IPS-18a (cell line): Measurements from ENCODE around the gene RERE.

Source experiments
- H3K27ac ChIP-seq: one replicate; pipeline ENCODE4 v1.5.1; 2013; ENCODE audit warnings: low read length
- H3K27me3 ChIP-seq: one replicate; pipeline ENCODE4 v1.6.1; 2013; ENCODE audit warnings: mild to moderate bottlenecking, low read length; ENCODE audit not compliant: control insufficient read depth, insufficient read depth
- H3K36me3 ChIP-seq: one replicate; pipeline ENCODE4 v1.6.1; 2013; ENCODE audit warnings: low read depth, low read length; ENCODE audit not compliant: control insufficient read depth
- H3K4me1 ChIP-seq: one replicate; pipeline ENCODE4 v1.6.1; 2013; ENCODE audit warnings: low read depth, low read length; ENCODE audit not compliant: control insufficient read depth
- H3K4me3 ChIP-seq: one replicate; pipeline ENCODE4 v1.5.1; 2013; ENCODE audit warnings: low read length
- H3K9ac ChIP-seq: one replicate; pipeline ENCODE4 v1.6.1; 2013; ENCODE audit warnings: mild to moderate bottlenecking, low read length, moderate library complexity
- H3K9me3 ChIP-seq: one replicate; pipeline ENCODE4 v1.6.1; 2013; ENCODE audit warnings: low read depth, low read length; ENCODE audit not compliant: control insufficient read depth

Gene RERE

DNA sequence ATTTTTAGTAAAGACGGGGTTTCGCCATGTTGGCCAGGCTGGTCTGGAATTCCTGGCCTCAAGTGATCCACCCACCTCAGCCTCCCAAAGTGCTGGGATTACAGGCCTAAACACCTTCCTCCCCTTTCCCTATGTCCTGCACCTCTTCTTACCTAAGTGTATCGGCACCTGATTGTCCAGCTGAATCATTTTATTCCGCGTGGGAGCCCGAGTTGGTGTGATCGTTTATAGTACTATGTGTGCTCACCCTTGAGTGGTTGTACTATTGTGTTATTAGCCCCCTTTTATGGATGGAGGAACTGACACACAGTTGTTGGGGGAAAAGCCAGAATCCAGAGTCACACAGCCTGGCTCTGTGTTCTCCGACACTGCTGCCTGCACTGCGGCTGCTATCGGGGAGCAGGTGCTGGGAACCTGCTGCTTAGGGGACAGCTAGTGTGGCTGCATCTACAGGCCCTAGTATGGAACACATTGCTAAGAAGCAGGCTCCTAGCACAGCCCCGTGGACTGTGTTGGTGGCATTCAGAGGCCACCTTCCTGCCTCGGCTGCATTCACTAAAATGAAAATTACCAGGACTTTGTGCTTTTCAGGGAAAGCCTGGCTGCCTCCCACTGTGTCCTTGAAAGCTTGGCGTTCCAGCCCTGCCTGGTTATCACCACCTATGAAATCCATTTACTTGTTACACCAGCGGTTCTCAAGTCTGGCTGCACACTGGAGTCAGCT lies 39.4 kb upstream of the RERE start:
- no peak overlapping the region for H3K9ac ChIP-seq

DNA sequence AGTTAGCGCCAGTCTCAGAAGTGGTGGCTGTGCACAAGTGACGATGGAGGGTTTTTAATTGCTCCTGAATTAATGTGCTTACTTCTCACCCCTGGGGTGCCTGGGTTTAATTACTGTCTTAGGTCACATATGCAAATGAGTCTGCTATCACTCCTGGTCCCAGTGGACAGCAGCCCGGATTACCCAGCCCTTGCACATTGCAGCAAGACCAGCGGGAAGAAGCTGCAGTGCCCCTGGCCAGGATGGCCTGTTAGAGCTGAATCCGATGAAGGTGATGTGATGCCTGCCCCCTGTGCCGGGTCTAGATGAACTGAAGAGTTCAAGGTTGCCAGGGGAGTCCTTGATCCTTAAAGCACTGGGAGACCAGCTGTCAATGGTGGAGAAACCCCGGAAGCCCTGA lies 36.8 kb upstream of the RERE start:
- H3K27ac ChIP-seq: no peak overlapping the region

More for the DNA sequence above, 39.4 kb upstream of the RERE start:
- H3K4me1 ChIP-seq: no peaks in the 10 kb centered on the region
- no peak overlapping the region for H3K27ac ChIP-seq
- no peaks in the 10 kb centered on the region for H3K27me3 ChIP-seq
- H3K9me3 ChIP-seq: no peaks in the 10 kb centered on the region
- no peak overlapping the region for H3K4me3 ChIP-seq
- H3K36me3 ChIP-seq: peaks cover 38% of the 10 kb centered on the region

DNA sequence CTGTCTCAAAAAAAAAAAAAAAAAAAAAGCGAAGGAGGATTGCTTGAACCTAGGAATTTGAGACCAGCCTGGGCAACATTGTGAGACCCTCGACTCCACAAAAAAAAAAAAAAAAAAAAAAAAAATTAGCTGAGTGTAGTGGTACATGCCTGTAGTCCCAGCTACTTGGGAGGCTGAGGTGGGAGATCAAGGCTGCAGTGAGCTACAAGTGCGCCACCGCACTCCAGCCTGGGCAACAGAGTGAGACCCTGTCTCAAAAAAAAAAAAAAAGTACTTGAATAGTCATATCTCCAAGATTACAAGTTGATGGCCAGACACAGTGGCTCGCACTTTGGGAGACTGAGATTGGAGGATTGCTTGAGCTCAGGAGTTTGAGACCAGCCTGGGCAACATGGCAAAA lies 33.6 kb upstream of the RERE start:
- Histone ChIP-seq H3K4me3 (no peak overlapping the region), H3K9me3 (no peaks in the 10 kb centered on the region), H3K27me3 (no peaks in the 10 kb centered on the region), H3K27ac (no peak overlapping the region), H3K4me1 (peaks cover 3% of the 10 kb centered on the region), H3K9ac (no peak overlapping the region), H3K36me3 (no peaks in the 10 kb centered on the region)

More for the DNA sequence above, 36.8 kb upstream of the RERE start:
- H3K4me1 ChIP-seq: no peaks in the 10 kb centered on the region
- no peaks in the 10 kb centered on the region for H3K27me3 ChIP-seq
- no peak overlapping the region for H3K4me3 ChIP-seq
- H3K9ac ChIP-seq: no peak overlapping the region
- H3K9me3 ChIP-seq: no peaks in the 10 kb centered on the region
- peaks cover 15% of the 10 kb centered on the region for H3K36me3 ChIP-seq

DNA sequence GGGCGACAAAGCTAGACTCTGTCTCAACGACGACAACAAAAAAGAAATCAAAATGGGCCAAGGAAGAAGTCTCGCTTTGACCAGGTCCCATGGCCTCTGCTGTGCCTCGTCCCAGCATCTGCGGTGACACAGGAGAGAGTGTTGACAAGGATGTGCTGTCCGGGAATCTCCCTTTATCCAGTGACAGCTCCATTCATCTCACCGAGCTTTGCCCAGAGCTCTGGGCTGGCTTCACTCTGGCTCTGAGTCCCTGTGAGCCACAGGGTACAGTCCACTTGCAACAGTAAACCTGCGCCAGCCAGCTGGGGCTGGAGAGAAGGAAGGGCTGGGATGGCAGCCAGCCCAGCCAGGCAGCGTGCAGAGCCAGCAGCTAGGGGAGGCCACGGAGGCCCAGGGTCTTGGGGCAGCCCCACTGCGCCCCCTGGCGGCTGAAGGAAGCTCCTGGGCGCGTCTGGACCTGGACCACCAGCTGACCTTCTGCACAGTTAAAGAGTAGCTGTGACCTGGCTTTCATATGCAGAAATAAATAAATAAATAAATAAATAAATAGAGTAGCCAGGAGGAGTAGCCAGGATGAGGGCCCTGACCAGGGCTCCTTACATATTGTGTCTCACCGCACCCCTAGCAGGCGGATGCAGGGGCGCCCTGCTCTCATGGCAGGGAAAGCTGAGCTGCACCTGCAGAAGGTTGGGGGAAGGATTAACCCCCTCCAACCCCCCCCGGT lies 31.4 kb upstream of the RERE start:
- H3K9me3 ChIP-seq: no peaks in the 10 kb centered on the region
- H3K4me1 ChIP-seq: peaks cover 3% of the 10 kb centered on the region
- H3K9ac ChIP-seq: no peak overlapping the region
- no peak overlapping the region for H3K27ac ChIP-seq
- no peaks in the 10 kb centered on the region for H3K27me3 ChIP-seq
- H3K4me3 ChIP-seq: no peak overlapping the region
- no peaks in the 10 kb centered on the region for H3K36me3 ChIP-seq

- Histone ChIP-seq H3K9me3 (no peaks in the 10 kb centered on the region), H3K4me3 (no peak overlapping the region), H3K36me3 (no peaks in the 10 kb centered on the region), H3K4me1 (peaks cover 3% of the 10 kb centered on the region), H3K27ac (no peak overlapping the region), H3K27me3 (no peaks in the 10 kb centered on the region), H3K9ac (no peak overlapping the region)
Observed at GRCh38 chr1:8847990-8848389, 30.6 kb upstream of the RERE start.

GRCh38 chr1:8846263-8846662 lies 28.8 kb upstream of the RERE start:
- Histone ChIP-seq H3K27ac (no peak overlapping the region), H3K4me3 (no peak overlapping the region), H3K9me3 (no peaks in the 10 kb centered on the region), H3K4me1 (peaks cover 3% of the 10 kb centered on the region), H3K36me3 (no peaks in the 10 kb centered on the region), H3K9ac (no peak overlapping the region), H3K27me3 (no peaks in the 10 kb centered on the region)

DNA sequence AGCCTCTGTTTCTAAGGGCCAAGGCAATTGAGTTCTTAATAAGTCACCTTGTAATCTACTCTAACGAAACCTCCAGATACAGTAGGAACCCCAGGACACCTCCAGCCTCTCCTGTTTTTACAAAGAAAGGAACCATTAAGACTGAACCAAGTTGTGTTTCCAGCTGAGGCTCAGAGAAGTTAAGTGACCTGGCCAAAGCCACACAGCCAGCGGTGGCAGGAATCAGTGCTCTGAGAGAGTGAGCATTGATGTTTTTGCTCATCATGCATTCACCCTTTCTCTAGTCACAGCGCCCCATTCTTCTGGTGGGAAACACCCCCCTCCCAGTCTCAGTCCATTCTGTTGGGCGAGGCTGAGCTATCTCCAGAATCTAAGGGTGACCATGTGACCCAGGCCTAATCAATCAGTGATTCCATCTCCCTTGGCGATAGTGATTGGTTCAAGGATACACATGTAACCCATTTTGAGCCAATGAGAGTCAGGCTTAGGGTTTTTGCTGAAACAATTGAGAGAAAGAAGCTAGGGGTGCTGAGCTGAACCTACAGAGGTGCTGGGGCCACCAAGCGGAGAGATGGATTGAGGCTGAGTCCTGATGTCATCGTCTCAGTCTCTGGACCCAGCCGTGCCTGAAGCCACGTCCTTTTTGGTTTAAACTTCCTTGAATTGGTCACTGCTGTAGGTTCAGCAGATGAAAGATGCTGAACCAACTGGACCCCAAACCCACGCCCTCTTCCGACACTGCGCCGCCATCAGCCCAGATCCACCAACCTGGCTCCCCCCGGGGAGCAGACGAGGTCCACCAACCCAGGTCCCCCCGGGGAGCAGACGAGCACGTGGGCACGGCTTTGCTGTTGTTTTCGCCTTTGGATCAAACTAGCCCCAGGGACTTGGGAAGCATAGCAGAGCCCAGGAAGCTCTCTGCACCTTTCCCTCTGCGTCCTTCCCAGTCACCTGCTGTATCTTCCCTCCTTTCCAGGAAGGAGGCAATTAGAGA lies 28.0 kb upstream of the RERE start:
- Histone ChIP-seq H3K36me3 (no peaks in the 10 kb centered on the region), H3K9me3 (no peaks in the 10 kb centered on the region), H3K27me3 (no peaks in the 10 kb centered on the region), H3K9ac (no peak overlapping the region), H3K27ac (no peak overlapping the region), H3K4me1 (peaks cover 3% of the 10 kb centered on the region), H3K4me3 (no peak overlapping the region)

DNA sequence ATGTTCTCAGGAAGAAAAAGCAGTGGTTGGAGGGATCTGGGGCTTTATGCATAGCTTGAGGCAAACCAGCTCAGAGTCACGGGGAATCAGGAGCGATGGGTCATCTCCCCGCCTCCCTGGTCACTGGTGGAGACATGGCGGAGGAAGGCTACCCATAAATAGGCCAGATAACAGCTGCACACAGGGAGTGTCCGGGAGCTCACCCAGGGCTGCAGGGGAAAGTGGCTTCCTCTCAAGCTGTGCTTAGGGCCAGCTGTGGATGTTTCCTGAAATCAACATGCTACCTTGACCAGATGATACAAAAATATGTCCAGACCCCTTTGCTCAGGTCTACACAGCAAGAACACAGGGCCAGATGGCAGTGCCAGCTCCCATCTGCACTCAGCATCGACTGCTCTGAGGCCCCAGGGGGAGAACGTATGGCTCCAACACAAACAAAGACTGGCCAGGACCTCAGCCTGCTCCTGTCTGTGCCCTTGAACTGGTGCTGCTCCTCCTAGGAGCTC lies 27.1 kb upstream of the RERE start:
- Histone ChIP-seq H3K4me1 (peaks cover 3% of the 10 kb centered on the region), H3K4me3 (no peak overlapping the region), H3K9ac (no peak overlapping the region)

GRCh38 chr1:8841395-8841794 lies 24.0 kb upstream of the RERE start:
- Histone ChIP-seq H3K9me3 (no peaks in the 10 kb centered on the region), H3K9ac (no peak overlapping the region), H3K27me3 (no peaks in the 10 kb centered on the region), H3K4me3 (no peak overlapping the region), H3K27ac (no peak overlapping the region), H3K4me1 (no peaks in the 10 kb centered on the region), H3K36me3 (no peaks in the 10 kb centered on the region)

More for the DNA sequence above, 27.1 kb upstream of the RERE start:
- H3K27ac ChIP-seq: no peak overlapping the region
- no peaks in the 10 kb centered on the region for H3K9me3 ChIP-seq
- H3K36me3 ChIP-seq: no peaks in the 10 kb centered on the region
- H3K27me3 ChIP-seq: no peaks in the 10 kb centered on the region

DNA sequence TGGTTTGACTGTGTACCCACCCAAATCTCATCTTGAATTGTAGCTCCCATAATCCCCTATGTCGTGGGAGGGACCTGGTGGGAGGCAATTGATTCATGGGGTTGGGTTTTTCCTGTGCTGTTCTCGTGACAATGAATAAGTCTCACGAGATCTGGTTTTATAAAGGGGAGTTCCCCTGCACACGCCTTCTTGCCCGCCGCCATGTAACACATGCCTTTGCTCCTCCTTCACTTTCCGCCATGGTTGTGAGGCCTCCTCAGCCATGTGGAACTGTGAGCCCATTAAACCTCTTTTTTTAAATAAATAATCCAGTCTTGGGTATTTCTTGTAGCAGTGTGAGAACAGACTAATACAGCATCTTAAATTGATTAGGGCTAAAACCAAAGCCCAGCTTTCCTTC lies 22.6 kb upstream of the RERE start:
- H3K36me3 ChIP-seq: no peaks in the 10 kb centered on the region
- H3K9me3 ChIP-seq: no peaks in the 10 kb centered on the region
- no peaks in the 10 kb centered on the region for H3K27me3 ChIP-seq
- no peak overlapping the region for H3K9ac ChIP-seq
- no peak overlapping the region for H3K27ac ChIP-seq
- H3K4me1 ChIP-seq: no peaks in the 10 kb centered on the region
- no peak overlapping the region for H3K4me3 ChIP-seq

GRCh38 chr1:8835941-8836643 lies 18.7 kb upstream of the RERE start:
- Histone ChIP-seq H3K27ac (no peak overlapping the region), H3K9ac (no peak overlapping the region), H3K27me3 (no peaks in the 10 kb centered on the region), H3K36me3 (no peaks in the 10 kb centered on the region), H3K4me1 (no peaks in the 10 kb centered on the region), H3K9me3 (no peaks in the 10 kb centered on the region), H3K4me3 (no peak overlapping the region)
